Nephron progenitor cell (in vitro differentiated cells): ENCODE results near the gene AFMID.
"Not testable (repeated sequence)": the region's sequence is repeated elsewhere in the genome, so short reads cannot be mapped to it uniquely, and the experiment has no call there.

ENCODE experiments used
- DNase-seq: peaks from one replicate; pipeline ENCODE4 v3.0.0; 2021
- H3K27ac Mint-ChIP-seq: 2 replicates; pipeline ENCODE4 v1.8.0; 2021; ENCODE audit warnings: mild to moderate bottlenecking, moderate library complexity, mixed read lengths
- H3K27me3 Mint-ChIP-seq: 2 replicates; pipeline ENCODE4 v1.8.0; 2021; ENCODE audit warnings: mild to moderate bottlenecking, low read depth, mixed read lengths; ENCODE audit not compliant: poor library complexity
- H3K36me3 Mint-ChIP-seq: 2 replicates; pipeline ENCODE4 v1.8.0; 2021; ENCODE audit warnings: low read depth, mixed read lengths
- H3K4me1 Mint-ChIP-seq: 2 replicates; pipeline ENCODE4 v1.8.0; 2021; ENCODE audit warnings: mixed read lengths
- H3K4me3 Mint-ChIP-seq: 2 replicates; pipeline ENCODE4 v1.8.0; 2021; ENCODE audit warnings: mild to moderate bottlenecking, moderate library complexity, mixed read lengths
- H3K9me3 Mint-ChIP-seq: 2 replicates; pipeline ENCODE4 v1.8.0; 2021; ENCODE audit warnings: mild to moderate bottlenecking, moderate library complexity, mixed read lengths
- CTCF ChIP-seq: fragments of 200-600 bp; sonication (generic); IDR thresholded peaks from 2 replicates; pipeline ENCODE4 v1.5.0; 2021; ENCODE audit warnings: antibody characterized with exemption

Gene AFMID

GRCh38 chr17:78233678-78234077 is 46.5 kb downstream of the AFMID start:
- Mint-ChIP-seq H3K9me3 (no peaks in the 10 kb centered on the region), H3K27me3 (peaks cover 60% of the 10 kb centered on the region), H3K4me3 (no peak overlapping the region), H3K4me1 (peaks cover 5% of the 10 kb centered on the region), H3K36me3 (no peaks in the 10 kb centered on the region), H3K27ac (no peak overlapping the region)
- DNase-seq = no peak
- no peak for TF ChIP-seq CTCF

- Mint-ChIP-seq H3K36me3 (no peaks in the 10 kb centered on the region), H3K4me3 (no peak overlapping the region), H3K4me1 (peaks cover 5% of the 10 kb centered on the region), H3K27me3 (peaks cover 53% of the 10 kb centered on the region), H3K27ac (no peak overlapping the region), H3K9me3 (no peaks in the 10 kb centered on the region)
- no peak for TF ChIP-seq CTCF
- no peak for DNase-seq
These were observed 47.2 kb downstream of the AFMID start for GRCh38 chr17:78234261-78234865.

DNA sequence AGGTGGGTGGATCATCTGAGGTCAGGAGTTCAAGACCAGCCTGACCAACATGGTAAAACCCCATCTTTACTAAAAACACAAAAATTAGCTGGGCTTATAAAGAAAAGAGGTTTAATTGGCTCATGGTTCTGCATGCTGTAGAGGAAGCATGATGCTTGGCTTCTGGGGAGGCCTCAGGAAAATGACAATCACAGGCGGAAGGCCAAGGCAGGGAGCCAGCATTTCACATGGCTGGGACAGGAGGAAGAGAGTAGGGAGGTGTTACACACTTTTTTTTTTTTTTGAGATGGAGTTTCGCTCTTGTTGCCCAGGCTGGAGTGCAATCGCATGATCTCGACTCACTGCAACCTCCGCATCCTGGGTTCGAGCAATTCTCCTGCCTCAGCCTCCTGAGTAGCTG is 47.9 kb downstream of the AFMID start:
- not testable (repeated sequence) for DNase-seq, H3K9me3 Mint-ChIP-seq, H3K4me3 Mint-ChIP-seq, H3K27ac Mint-ChIP-seq, H3K4me1 Mint-ChIP-seq, H3K36me3 Mint-ChIP-seq
- peaks cover 47% of the 10 kb centered on the region for H3K27me3 Mint-ChIP-seq

GRCh38 chr17:78235885-78236284 is 48.7 kb downstream of the AFMID start:
- no peak overlapping the region for H3K4me3 Mint-ChIP-seq
- TF ChIP-seq CTCF = no peak
- H3K4me1 Mint-ChIP-seq = peaks cover 5% of the 10 kb centered on the region
- peaks cover 38% of the 10 kb centered on the region for H3K27me3 Mint-ChIP-seq
- DNase-seq = no peak
- H3K27ac Mint-ChIP-seq = no peak overlapping the region
- H3K36me3 Mint-ChIP-seq = no peaks in the 10 kb centered on the region
- no peaks in the 10 kb centered on the region for H3K9me3 Mint-ChIP-seq

DNA sequence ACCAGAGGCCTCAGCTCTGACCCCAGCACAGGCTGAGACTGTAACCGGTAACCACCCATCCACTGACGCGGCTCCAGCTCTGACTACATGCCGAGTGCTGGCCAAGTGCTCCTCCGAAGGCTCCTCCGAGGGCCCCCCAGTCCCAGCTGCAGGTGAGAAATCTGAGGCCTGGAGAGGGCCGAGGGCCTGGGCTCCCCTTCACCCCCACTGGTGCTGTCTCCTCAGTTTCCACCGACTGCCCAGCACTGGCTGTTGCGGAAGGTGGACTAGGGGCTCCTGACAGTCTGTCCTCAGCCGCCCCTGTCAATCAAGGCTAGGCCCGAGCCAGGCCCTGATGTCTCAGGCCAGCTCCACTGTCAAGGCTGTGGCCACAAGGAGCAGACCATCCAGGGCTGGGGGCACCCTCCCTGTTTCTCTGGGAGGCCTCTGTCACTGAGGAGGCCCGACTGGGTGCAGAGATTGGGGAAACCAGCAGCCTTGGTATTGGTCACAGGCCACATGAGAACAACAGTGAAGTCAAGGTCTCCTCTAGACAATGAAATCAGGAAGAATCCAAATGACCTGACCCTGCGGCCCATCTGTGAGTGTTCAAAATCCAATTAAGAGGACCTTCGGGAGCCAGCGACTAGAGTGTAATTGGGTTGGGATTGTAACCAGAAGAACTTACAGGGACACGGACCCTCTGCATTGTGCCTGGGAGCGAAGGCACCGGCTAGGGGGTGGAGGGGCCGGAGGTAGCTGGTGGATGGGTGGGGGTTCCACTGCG is 49.4 kb downstream of the AFMID start:
- H3K27ac Mint-ChIP-seq = peak overlapping the region; percentile 48
- peaks cover 34% of the 10 kb centered on the region for H3K27me3 Mint-ChIP-seq
- no peaks in the 10 kb centered on the region for H3K36me3 Mint-ChIP-seq
- peaks cover 8% of the 10 kb centered on the region for H3K4me1 Mint-ChIP-seq
- H3K9me3 Mint-ChIP-seq = no peaks in the 10 kb centered on the region
- no peak for DNase-seq
- H3K4me3 Mint-ChIP-seq = no peak overlapping the region
- TF ChIP-seq CTCF = no peak

GRCh38 chr17:78237401-78238012 is 50.3 kb downstream of the AFMID start:
- H3K36me3 Mint-ChIP-seq = no peaks in the 10 kb centered on the region
- DNase-seq = no peak
- no peak for TF ChIP-seq CTCF
- no peak overlapping the region for H3K4me3 Mint-ChIP-seq
- no peaks in the 10 kb centered on the region for H3K9me3 Mint-ChIP-seq
- H3K4me1 Mint-ChIP-seq = peaks cover 18% of the 10 kb centered on the region
- no peak overlapping the region for H3K27ac Mint-ChIP-seq
- peaks cover 24% of the 10 kb centered on the region for H3K27me3 Mint-ChIP-seq
